Superior temporal gyrus (tissue), 1 donor: Measurements from ENCODE around the gene IPO11.
"Not testable (repeated sequence)": the region's sequence is repeated elsewhere in the genome, so short reads cannot be mapped to it uniquely, and the experiment has no call there.

Experiments used
- DNase-seq: peaks from one replicate; pipeline ENCODE4 v3.0.0-alpha.2; 2016; ENCODE audit errors: extremely low spot score

The IPO11 gene

GRCh38 chr5:62513085-62513484 is 100.5 kb downstream of the IPO11 start:
- DNase-seq: not testable (repeated sequence)

- DNase-seq: no peak
Observed at GRCh38 chr5:62514510-62515119, 102.1 kb downstream of the IPO11 start.

GRCh38 chr5:62520812-62521211 is 108.2 kb downstream of the IPO11 start:
- DNase-seq: not testable (repeated sequence)

GRCh38 chr5:62521319-62521718 is 108.8 kb downstream of the IPO11 start:
- DNase-seq: no peak

- no peak for DNase-seq
Observed at GRCh38 chr5:62522811-62523210, 110.2 kb downstream of the IPO11 start.

GRCh38 chr5:62533597-62533996 is 121.0 kb downstream of the IPO11 start:
- no peak for DNase-seq

- DNase-seq: no peak
Observed at GRCh38 chr5:62534461-62535236, 122.1 kb downstream of the IPO11 start.

GRCh38 chr5:62536232-62536631 is 123.7 kb downstream of the IPO11 start:
- DNase-seq: no peak

GRCh38 chr5:62536783-62537182 is 124.2 kb downstream of the IPO11 start:
- DNase-seq: no peak

GRCh38 chr5:62538017-62538942 is 125.7 kb downstream of the IPO11 start:
- DNase-seq: no peak

GRCh38 chr5:62542720-62543119 is 130.2 kb downstream of the IPO11 start:
- no peak for DNase-seq

- no peak for DNase-seq
Observed at GRCh38 chr5:62547945-62548630, 135.5 kb downstream of the IPO11 start.

GRCh38 chr5:62550103-62550502 is 137.5 kb downstream of the IPO11 start:
- DNase-seq: no peak

GRCh38 chr5:62555930-62556329 is 143.4 kb downstream of the IPO11 start:
- DNase-seq: no peak

GRCh38 chr5:62558941-62559340 is 146.4 kb downstream of the IPO11 start:
- DNase-seq: no peak

- DNase-seq: no peak
Observed at GRCh38 chr5:62560786-62561185, 148.2 kb downstream of the IPO11 start.

GRCh38 chr5:62561896-62562295 is 149.3 kb downstream of the IPO11 start:
- DNase-seq: no peak

GRCh38 chr5:62562867-62563266 is 150.3 kb downstream of the IPO11 start:
- DNase-seq: no peak

- no peak for DNase-seq
Observed at GRCh38 chr5:62564101-62564500, 151.5 kb downstream of the IPO11 start.

GRCh38 chr5:62565740-62566139 is 153.2 kb downstream of the IPO11 start:
- not testable (repeated sequence) for DNase-seq

GRCh38 chr5:62568143-62568542 is 155.6 kb downstream of the IPO11 start:
- no peak for DNase-seq
